NCI-H748 (cell line): ENCODE results near the gene TIAM2.
A peak's percentile ranks its signal among the peaks of the same experiment; 100 is the strongest.
"Not testable (repeated sequence)": the region's sequence is repeated elsewhere in the genome, so short reads cannot be mapped to it uniquely, and the experiment has no call there.

ENCODE experiments used
- DNase-seq: peaks from one replicate; lab custom pipeline; 2025; ENCODE audit not compliant: unreplicated experiment; lab: John Stamatoyannopoulos, UW

Gene TIAM2

GRCh38 chr6:155155787-155156447, 160.8 kb downstream of the TIAM2 start:
- no peak for DNase-seq

- no peak for DNase-seq
Measured at GRCh38 chr6:155157101-155157500, 162.0 kb downstream of the TIAM2 start.

GRCh38 chr6:155158030-155158843, 163.1 kb downstream of the TIAM2 start:
- DNase-seq, result peak; percentile 21

- DNase-seq, result no peak
Measured at GRCh38 chr6:155162682-155163081, 167.6 kb downstream of the TIAM2 start.

- no peak for DNase-seq
Measured at GRCh38 chr6:155163601-155164000, 168.5 kb downstream of the TIAM2 start.

- no peak for DNase-seq
Measured at GRCh38 chr6:155165029-155165710, 170.1 kb downstream of the TIAM2 start.

GRCh38 chr6:155170519-155170918, 175.4 kb downstream of the TIAM2 start:
- DNase-seq, result no peak

GRCh38 chr6:155171109-155171746, 176.1 kb downstream of the TIAM2 start:
- no peak for DNase-seq

- no peak for DNase-seq
Measured at GRCh38 chr6:155171747-155172449, 176.8 kb downstream of the TIAM2 start.

- peak; percentile 24 for DNase-seq
Measured at GRCh38 chr6:155173488-155173887, 178.4 kb downstream of the TIAM2 start.

GRCh38 chr6:155174576-155175211, 179.6 kb downstream of the TIAM2 start:
- DNase-seq, result peak; percentile 96

- DNase-seq, result peak; percentile 75
Measured at GRCh38 chr6:155177363-155177961, 182.3 kb downstream of the TIAM2 start.

- no peak for DNase-seq
Measured at GRCh38 chr6:155181498-155181897, 186.4 kb downstream of the TIAM2 start.

- DNase-seq, result no peak
Measured at GRCh38 chr6:155182103-155182502, 187.0 kb downstream of the TIAM2 start.

- DNase-seq, result no peak
Measured at GRCh38 chr6:155183095-155183494, 188.0 kb downstream of the TIAM2 start.

GRCh38 chr6:155185041-155185440, 189.9 kb downstream of the TIAM2 start:
- not testable (repeated sequence) for DNase-seq

- DNase-seq, result peak; percentile 42
Measured at GRCh38 chr6:155185544-155185943, 190.4 kb downstream of the TIAM2 start.

GRCh38 chr6:155186052-155186658, 191.0 kb downstream of the TIAM2 start:
- DNase-seq, result no peak

GRCh38 chr6:155187106-155187505, 192.0 kb downstream of the TIAM2 start:
- DNase-seq, result no peak
